Activated T-cell treated with anti-CD3 and anti-CD28 coated beads, Interleukin-2, amount 50 U/mL, for 48 hours (primary cell): ENCODE measurements around the gene PRIM1.
"Not testable (repeated sequence)": the region's sequence is repeated elsewhere in the genome, so short reads cannot be mapped to it uniquely, and the experiment has no call there.

Experiments
- DNase-seq, 2 experiments: peaks; one replicate each; pipeline ENCODE4 v3.0.0-alpha.2; 2020

PRIM1 gene

GRCh38 chr12:56759263-56759908 is 7.3 kb upstream of the PRIM1 start:
- no peak for DNase-seq

GRCh38 chr12:56758728-56759262 is 6.7 kb upstream of the PRIM1 start:
- DNase-seq = no peak

GRCh38 chr12:56757971-56758370 is 5.8 kb upstream of the PRIM1 start:
- DNase-seq = not testable (repeated sequence)

GRCh38 chr12:56753566-56753965 is 1.4 kb upstream of the PRIM1 start:
- no peak for DNase-seq

- not testable (repeated sequence) for DNase-seq
Measured at GRCh38 chr12:56750596-56750995, 1.5 kb downstream of the PRIM1 start.

- DNase-seq = no peak
Measured at GRCh38 chr12:56749853-56750252, 2.3 kb downstream of the PRIM1 start.

- no peak for DNase-seq
Measured at GRCh38 chr12:56749359-56749758, 2.8 kb downstream of the PRIM1 start.

GRCh38 chr12:56728139-56728861 is 23.8 kb downstream of the PRIM1 start:
- no peak for DNase-seq

- not testable (repeated sequence) for DNase-seq
Measured at GRCh38 chr12:56726196-56726675, 25.9 kb downstream of the PRIM1 start.

GRCh38 chr12:56725723-56726102 is 26.4 kb downstream of the PRIM1 start:
- no peak for DNase-seq

- peak; percentile 98 for DNase-seq
Measured at GRCh38 chr12:56724972-56725722, 27.0 kb downstream of the PRIM1 start, which contains the start of gene NACA. TSS of gene NACA (minus strand) at chr12:56725299. CDS start at chr12:56724521, 778 bp downstream.

- DNase-seq = no peak
Measured at GRCh38 chr12:56724701-56724971, 27.5 kb downstream of the PRIM1 start.

GRCh38 chr12:56723889-56724700 is 28.0 kb downstream of the PRIM1 start:
- peak; percentile 33 to 40 for DNase-seq

GRCh38 chr12:56723352-56723751 is 28.8 kb downstream of the PRIM1 start:
- no peak for DNase-seq

GRCh38 chr12:56722832-56723231 is 29.3 kb downstream of the PRIM1 start:
- DNase-seq = no peak

GRCh38 chr12:56721721-56722120 is 30.4 kb downstream of the PRIM1 start:
- DNase-seq = no peak

GRCh38 chr12:56721216-56721615 is 30.9 kb downstream of the PRIM1 start:
- DNase-seq = no peak

- DNase-seq = no peak
Measured at GRCh38 chr12:56720731-56721151, 31.4 kb downstream of the PRIM1 start.

- no peak for DNase-seq
Measured at GRCh38 chr12:56719056-56719455, 33.1 kb downstream of the PRIM1 start.

- DNase-seq = no peak
Measured at GRCh38 chr12:56718636-56719035, 33.5 kb downstream of the PRIM1 start.

GRCh38 chr12:56718149-56718548 is 34.0 kb downstream of the PRIM1 start:
- DNase-seq = no peak
